SK-N-SH treated with all-trans-retinoic acid at 6 μM for 48 hours (cell line): ENCODE data around the gene DACT3.

ENCODE experiments used
- ISL1 ChIP-seq: fragments of 250-450 bp; sonication (Bioruptor Pico); IDR thresholded peaks from 2 replicates; pipeline ENCODE4 v2.1.2; 2022; ENCODE audit warnings: mild to moderate bottlenecking, moderate library complexity
- POU6F1 ChIP-seq: fragments of 250-450 bp; sonication (Bioruptor Pico); IDR thresholded peaks from 2 replicates; pipeline ENCODE4 v1.8.0; 2021; ENCODE audit warnings: low read depth, mild to moderate bottlenecking, moderate library complexity, borderline replicate concordance
- TOX ChIP-seq: fragments of 250-450 bp; sonication (Bioruptor Pico); IDR thresholded peaks from 2 replicates; pipeline ENCODE4 v1.8.0; 2021; ENCODE audit warnings: mild to moderate bottlenecking, moderate library complexity, borderline replicate concordance

DNA sequence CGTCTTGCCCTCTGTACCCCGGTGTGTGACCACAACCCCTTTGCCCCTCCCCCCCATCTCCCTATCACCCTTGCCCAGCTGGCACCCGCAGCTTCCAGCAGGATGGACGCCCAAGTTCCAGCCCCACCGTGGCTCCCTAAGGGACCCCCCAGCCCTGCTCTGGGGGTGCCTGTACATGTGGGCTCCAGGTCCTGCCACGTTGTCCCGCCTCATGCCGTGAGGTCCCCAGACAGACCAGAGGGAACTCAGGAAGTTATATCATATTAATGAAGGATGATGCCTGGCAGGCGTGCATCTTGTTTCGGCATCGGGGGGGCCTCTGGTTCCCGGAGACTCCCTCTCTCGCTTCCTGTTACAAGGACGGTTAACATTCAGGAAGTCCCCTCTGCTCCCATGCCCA is 34.5 kb downstream of the DACT3 start:
- no peak for TF ChIP-seq POU6F1 (CRISPR knock-in tag)
- TF ChIP-seq TOX (CRISPR knock-in tag), result no peak
- TF ChIP-seq ISL1 (CRISPR knock-in tag), result no peak
